Prostate gland (tissue), 2 donors: Measurements from ENCODE around the gene FAM217B.

ENCODE experiments used
- CTCF ChIP-seq, 4 experiments: fragments of 200-600 bp in 2 of 4; fragments of 450-650 bp in 2 of 4; sonication (generic) in 2 of 4; IDR thresholded peaks; 1 replicate in 3 of 4; 2 replicates in 1 of 4; pipeline ENCODE4 v1.5.1; 2016 to 2019; ENCODE audit warnings: antibody characterized with exemption in 4 of 4, mild to moderate bottlenecking in 2 of 4, moderate library complexity in 2 of 4
- POLR2A ChIP-seq: fragments of 450-650 bp; IDR thresholded peaks from one replicate; pipeline ENCODE4 v1.6.1; 2016; ENCODE audit warnings: antibody characterized with exemption, mild to moderate bottlenecking
- POLR2AphosphoS5 ChIP-seq: sonication (generic); formaldehyde crosslinking; IDR thresholded peaks from one replicate; pipeline ENCODE4 v1.6.1; 2017; ENCODE audit warnings: antibody characterized with exemption

GRCh38 chr20:59908855-59909254 lies 31.3 kb upstream of the FAM217B start:
- TF ChIP-seq POLR2A (no peak), CTCF (IDR thresholded peaks at IDR 0.05) (no peak), POLR2AphosphoS5 (peak; percentile 13)
